Astrocyte (in vitro differentiated cells and primary cell): ENCODE measurements around the gene RAB3IL1.

Experiments used
- CTCF ChIP-seq: IDR thresholded peaks from 2 replicates; pipeline ENCODE4 v1.5.1; 2011; ENCODE audit warnings: low read depth, mild to moderate bottlenecking, inconsistent platforms, low read length, moderate library complexity; ENCODE audit not compliant: insufficient read depth
- EZH2 ChIP-seq: IDR thresholded peaks from 2 replicates; pipeline ENCODE4 v1.6.1; 2012; ENCODE audit warnings: mild to moderate bottlenecking, low read length, inconsistent platforms; ENCODE audit not compliant: insufficient read depth

- TF ChIP-seq CTCF (no peak), EZH2 (no peak)
Observed at GRCh38 chr11:61946894-61947293, 29.5 kb upstream of the RAB3IL1 start.
